Adrenal gland (tissue), 12 donors: ENCODE measurements around the gene BGN. TPM values are rescaled to one million over a fixed set of nuclear protein-coding genes. Genes with fewer than 3 reads are reported as not detected.

Experiments used
- DNase-seq, 7 donors: peaks; one replicate each; pipeline ENCODE4 v3.0.0-alpha.2; 2019 to 2020
- H3K27ac ChIP-seq, 5 donors: fragments of 200-600 bp; sonication (generic) in 4 of 5; 1 replicate in 3 of 5; 2 replicates in 2 of 5; pipeline versions ENCODE4 v1.5.1 to v1.8.0; 2016 to 2020; ENCODE audit warnings: mild to moderate bottlenecking in 1 of 5
- H3K27me3 ChIP-seq: fragments of 200-600 bp; 2 replicates; pipeline ENCODE4 v1.8.0; 2021
- H3K36me3 ChIP-seq, 2 donors: fragments of 200-600 bp; replicated peaks in 1 of 2; 1 replicate in 1 of 2; 2 replicates in 1 of 2; pipeline versions ENCODE4 v1.5.1 to v1.8.0; 2018 to 2022
- H3K4me1 ChIP-seq, 2 donors: fragments of 200-600 bp; replicated peaks in 1 of 2; 1 replicate in 1 of 2; 2 replicates in 1 of 2; pipeline versions ENCODE4 v1.5.1 to v1.8.0; 2018 to 2021
- H3K4me3 ChIP-seq, 4 donors: fragments of 200-600 bp; sonication (generic) in 3 of 4; one replicate each; pipeline ENCODE4 v1.5.1; 2016 to 2018
- H3K9me3 ChIP-seq, 3 donors: fragments of 200-600 bp; sonication (generic) in 1 of 3; replicated peaks in 1 of 3; 1 replicate in 2 of 3; 2 replicates in 1 of 3; pipeline versions ENCODE4 v1.5.1 to v1.8.0; 2016 to 2021
- POLR2A ChIP-seq, 2 donors: fragments of 450-650 bp; IDR thresholded peaks; one replicate each; pipeline ENCODE4 v1.6.1; 2017; ENCODE audit warnings: antibody characterized with exemption in 2 of 2, mild to moderate bottlenecking in 2 of 2, moderate library complexity in 1 of 2
- WGBS, 4 donors: extraction: QIAGEN DNeasy Blood & Tissue Kit in 2 of 4; methylation state at CpG; one replicate each; pipeline versions ENCODE4 v1.1.5 to v1.1.7; 2013 to 2017; 5-methylcytosine and 5-hydroxymethylcytosine counted together
- intact Hi-C, 2 donors: fragments of 100-400 bp; cut with DNase I; formaldehyde crosslinking; loops; one replicate each; pipeline versions ENCODE4 v1.14.1 to v1.15.0; 2022 to 2023
- polyA plus RNA-seq, 3 donors: library from polyadenylated mRNA; stranded (reverse); fragments of 200-250 nt in 2 of 3; fragments of 350-450 nt in 1 of 3; fragmentation: Illumina TruSeq in 1 of 3; extraction: RNeasy Lipid Tissue Mini Kit (QIAGEN cat#74804) in 1 of 3; gene quantifications; one replicate each; pipeline ENCODE4 v1.2.3, GENCODE V29; 2013 to 2014
- total RNA-seq, 9 donors: library from RNA; depleted of rRNA in 4 of 9; stranded (reverse); fragments of >200 nt in 4 of 9; fragments of 120-200 nt in 1 of 9; fragmentation: NEBNext Ultra II Directional in 1 of 9; extraction: Animal tissue kit (Norgen Biotek cat#: 25700) in 1 of 9; gene quantifications; one replicate each; pipeline versions ENCODE4 v1.1.0 to v1.2.4, GENCODE V29; 2013 to 2023
- TF ChIP-seq, protein P1 (sequence below), 6 experiments: fragments of 450-650 bp in 4 of 6; fragments of 200-600 bp in 2 of 6; sonication (generic) in 1 of 6; IDR thresholded peaks; 1 replicate in 5 of 6; 2 replicates in 1 of 6; pipeline versions ENCODE4 v1.5.1 to v1.8.0; 2016 to 2021; ENCODE audit warnings: antibody characterized with exemption in 6 of 6, mild to moderate bottlenecking in 2 of 6, moderate library complexity in 1 of 6
- donor health status: healthy with polysubstance abuse.
- donor health status: Bipolar disorder and iron deficiency.
- donor health status: DM: yes; HTN: yes; CAD: no.
- donor health status: DM: no; HTN: no; CAD: no.
- donor health status: DM: no; HTN: no; CAD: no.
- donor health status: DM: yes; HTN: yes; CAD: no.

BGN gene
- total and polyA plus RNA-seq, 12 donors, result 18.9 to 598 (median 247) TPM

DNA sequence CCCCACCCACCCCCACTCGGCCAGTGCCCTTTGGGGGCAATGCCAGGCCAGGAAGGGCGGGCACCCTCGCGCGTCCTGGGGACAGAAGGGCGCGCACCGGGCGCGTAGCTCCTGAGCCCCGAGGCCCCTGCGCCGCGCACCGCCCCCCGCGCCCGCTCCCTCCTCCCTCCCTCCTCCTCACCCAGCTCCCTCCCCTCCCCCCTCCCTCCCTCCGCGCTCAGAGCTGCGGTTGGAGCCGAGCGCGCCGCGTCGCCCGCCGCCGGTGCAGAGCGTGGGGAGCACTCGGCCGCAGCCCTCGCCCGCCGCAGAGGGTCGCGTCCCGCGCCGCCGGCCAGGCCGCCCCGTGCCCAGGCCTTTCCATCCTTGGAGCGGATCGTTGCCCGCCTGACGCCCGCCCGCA lies 22.6 kb downstream of the BGN start, which contains the start of gene ATP2B3:
Gene ATP2B3 (plus strand): TSS at position 220 of the 400 bp plus-strand sequence. CDS start 18,606 bp downstream, outside the sequence.
- WGBS, 4 donors, result 1 to 24% methylated on average over 14 to 39 of the region's 50 CpGs; no CpG with 5 or more reads in 2 of the 4 donors
- TF ChIP-seq, protein P1, sequence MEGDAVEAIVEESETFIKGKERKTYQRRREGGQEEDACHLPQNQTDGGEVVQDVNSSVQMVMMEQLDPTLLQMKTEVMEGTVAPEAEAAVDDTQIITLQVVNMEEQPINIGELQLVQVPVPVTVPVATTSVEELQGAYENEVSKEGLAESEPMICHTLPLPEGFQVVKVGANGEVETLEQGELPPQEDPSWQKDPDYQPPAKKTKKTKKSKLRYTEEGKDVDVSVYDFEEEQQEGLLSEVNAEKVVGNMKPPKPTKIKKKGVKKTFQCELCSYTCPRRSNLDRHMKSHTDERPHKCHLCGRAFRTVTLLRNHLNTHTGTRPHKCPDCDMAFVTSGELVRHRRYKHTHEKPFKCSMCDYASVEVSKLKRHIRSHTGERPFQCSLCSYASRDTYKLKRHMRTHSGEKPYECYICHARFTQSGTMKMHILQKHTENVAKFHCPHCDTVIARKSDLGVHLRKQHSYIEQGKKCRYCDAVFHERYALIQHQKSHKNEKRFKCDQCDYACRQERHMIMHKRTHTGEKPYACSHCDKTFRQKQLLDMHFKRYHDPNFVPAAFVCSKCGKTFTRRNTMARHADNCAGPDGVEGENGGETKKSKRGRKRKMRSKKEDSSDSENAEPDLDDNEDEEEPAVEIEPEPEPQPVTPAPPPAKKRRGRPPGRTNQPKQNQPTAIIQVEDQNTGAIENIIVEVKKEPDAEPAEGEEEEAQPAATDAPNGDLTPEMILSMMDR (IDR thresholded peaks at IDR 0.05), result no peak
- no peak within 1 kb of the TSS for H3K27ac ChIP-seq
- no peaks in the 10 kb centered on the region for H3K36me3 ChIP-seq
- intact Hi-C loops, result no loop called here
- no peaks in the 10 kb centered on the region for H3K9me3 ChIP-seq
- H3K4me3 ChIP-seq, result peak within 1 kb of the TSS in 1 of 4 donors; percentile 32
- no peaks in the 10 kb centered on the region for H3K4me1 ChIP-seq
- H3K27me3 ChIP-seq, result peaks cover 46% of the 10 kb centered on the region
- no peak for DNase-seq

DNA sequence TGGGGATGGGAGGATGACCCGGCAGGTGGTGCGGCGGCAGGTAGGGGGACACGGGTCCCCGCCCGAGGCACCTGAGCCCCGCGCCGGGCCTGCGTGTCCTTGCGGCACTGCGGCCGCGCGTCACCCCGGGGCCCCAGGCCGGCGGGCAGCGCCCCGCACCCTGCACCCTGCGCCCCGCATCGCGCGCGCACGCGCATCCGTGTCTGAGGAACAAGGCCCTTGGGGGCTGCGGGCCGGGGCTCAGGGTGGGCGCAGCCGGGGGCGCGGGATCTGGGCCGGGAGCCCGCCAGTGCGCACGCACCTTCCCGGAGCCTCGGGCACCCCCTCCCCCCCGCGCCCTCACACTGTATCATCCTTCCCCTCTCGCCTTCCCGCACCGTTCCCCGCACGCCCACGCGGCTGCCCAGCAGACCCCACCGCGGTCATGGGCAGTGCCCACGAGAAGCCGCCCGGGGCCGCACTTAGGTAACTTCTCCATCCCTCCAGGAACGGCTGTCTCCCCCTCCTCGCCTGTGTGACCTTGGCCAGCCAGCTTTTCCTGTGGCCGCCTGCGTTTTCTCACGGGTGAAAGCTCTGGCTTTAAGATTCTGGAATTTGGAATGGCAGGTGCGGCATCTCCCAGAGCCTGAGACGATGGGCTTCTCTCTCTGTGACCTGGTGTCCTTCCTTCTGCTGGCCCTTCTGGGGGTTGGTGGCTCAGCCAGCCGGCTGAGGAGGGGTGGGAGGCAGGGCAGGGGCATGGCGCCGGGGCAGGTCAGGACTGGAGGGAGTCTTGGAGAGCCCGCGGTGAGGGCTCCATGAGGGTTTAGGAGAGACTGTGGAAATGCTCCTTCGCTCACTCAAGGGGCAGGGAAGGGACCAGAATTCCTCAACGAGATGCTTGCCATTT lies 23.4 kb downstream of the BGN start:
- peak overlapping the region in 1 of 4 donors; percentile 32 for H3K4me3 ChIP-seq
- TF ChIP-seq POLR2A (IDR thresholded peaks at IDR 0.05), result no peak
- TF ChIP-seq, protein P1 (IDR thresholded peaks at IDR 0.05), result no peak

DNA sequence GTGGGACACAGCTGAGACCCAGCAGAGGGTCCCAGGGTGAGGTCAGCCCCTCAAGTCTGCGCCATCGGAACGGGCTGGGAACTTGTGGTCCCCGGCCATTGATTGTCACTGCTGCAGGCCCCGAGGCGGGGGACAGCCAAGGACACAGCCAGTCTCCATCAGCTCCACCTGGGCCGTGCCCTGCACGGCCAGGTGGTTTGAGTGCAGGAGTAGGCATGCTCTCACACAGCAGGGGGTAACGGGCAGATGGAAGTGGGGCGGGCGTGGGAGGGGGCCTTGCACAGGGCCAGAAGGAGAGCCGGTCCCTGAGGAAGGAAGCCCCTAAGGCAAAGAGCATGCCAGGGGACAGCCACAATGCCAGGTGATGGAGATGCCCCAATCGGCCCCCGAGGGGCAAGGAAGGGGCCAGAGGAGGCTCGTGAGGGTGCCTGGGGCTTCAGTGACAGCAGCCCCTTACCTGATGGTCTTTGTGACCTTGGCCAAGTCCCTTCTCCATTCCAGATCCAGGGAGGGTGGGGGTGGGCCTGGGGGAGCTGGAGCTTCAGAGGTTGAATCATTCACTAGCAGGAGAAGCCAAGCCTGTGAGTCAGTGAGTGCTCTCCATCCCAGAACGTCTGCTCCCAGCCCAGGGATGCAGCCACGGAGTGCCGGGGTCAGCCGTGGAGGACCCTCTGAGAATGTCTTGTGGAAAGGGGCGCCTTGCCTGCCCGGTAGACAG lies 24.9 kb downstream of the BGN start:
- Histone ChIP-seq H3K4me1 (no peaks in the 10 kb centered on the region), H3K9me3 (no peaks in the 10 kb centered on the region), H3K36me3 (no peaks in the 10 kb centered on the region), H3K4me3 (no peak overlapping the region), H3K27me3 (peaks cover 47% of the 10 kb centered on the region), H3K27ac (peak overlapping the region in 1 of 5 donors; percentile 40)
- no peak for TF ChIP-seq POLR2A (IDR thresholded peaks at IDR 0.05)
- TF ChIP-seq, protein P1 (IDR thresholded peaks at IDR 0.05), result no peak
- DNase-seq, result no peak
- WGBS, 4 donors, result 25 to 62% (median 57%) methylated on average over 6 to 21 of the region's 21 CpGs; no CpG with 5 or more reads in 1 of the 4 donors
- intact Hi-C loops, result no loop called here

More for the DNA sequence above, 23.4 kb downstream of the BGN start:
- H3K27ac ChIP-seq, result no peak overlapping the region
- intact Hi-C loops, result no loop called here
- H3K27me3 ChIP-seq, result peaks cover 47% of the 10 kb centered on the region
- no peaks in the 10 kb centered on the region for H3K9me3 ChIP-seq
- no peaks in the 10 kb centered on the region for H3K36me3 ChIP-seq
- no peaks in the 10 kb centered on the region for H3K4me1 ChIP-seq
- DNase-seq, result no peak
- WGBS, 4 donors, result 4 to 57% (median 20%) methylated on average over 4 to 63 of the region's 70 CpGs

DNA sequence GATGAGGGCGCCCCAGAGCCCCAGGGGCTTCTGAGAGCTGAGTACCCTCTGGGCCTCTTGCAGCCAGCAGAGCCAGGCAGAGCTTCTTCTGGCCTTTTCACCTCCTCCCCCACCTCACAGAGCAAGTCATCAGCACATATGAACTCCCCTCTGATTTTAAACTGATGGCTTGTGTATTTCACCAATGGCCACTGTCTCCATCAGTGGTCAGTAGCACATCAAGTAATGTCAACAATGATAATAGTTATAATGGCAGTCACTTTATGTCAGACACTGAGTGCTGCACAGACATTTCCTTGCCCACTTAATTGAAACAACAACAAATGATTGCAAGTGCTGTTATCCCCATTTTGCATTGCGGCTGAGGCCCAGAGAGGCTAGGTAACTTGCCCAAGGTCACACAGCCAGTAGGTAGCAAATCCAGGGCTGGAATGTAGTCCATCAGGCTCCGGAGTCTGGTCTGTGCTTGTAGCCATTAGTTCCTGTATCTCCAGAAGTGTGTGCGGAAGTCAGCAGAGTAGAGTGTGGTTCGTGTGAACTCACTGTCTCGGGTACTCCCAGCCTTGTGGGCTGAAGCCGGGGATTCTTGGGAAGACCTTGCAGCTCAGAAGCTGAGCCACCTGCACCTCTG lies 25.6 kb downstream of the BGN start:
- intact Hi-C loops, result no loop called here
- no peak for TF ChIP-seq POLR2A (IDR thresholded peaks at IDR 0.05)
- TF ChIP-seq, protein P1 (IDR thresholded peaks at IDR 0.05), result no peak
- peak overlapping the region in 1 of 5 donors; percentile 40 for H3K27ac ChIP-seq

More for the DNA sequence above, 25.6 kb downstream of the BGN start:
- no peaks in the 10 kb centered on the region for H3K9me3 ChIP-seq
- no peak overlapping the region for H3K4me3 ChIP-seq
- DNase-seq, result no peak
- H3K36me3 ChIP-seq, result no peaks in the 10 kb centered on the region
- peaks cover 50% of the 10 kb centered on the region for H3K27me3 ChIP-seq
- H3K4me1 ChIP-seq, result no peaks in the 10 kb centered on the region
- 50 to 70% (median 68%) methylated on average over 2 to 7 of the region's 7 CpGs for WGBS, 4 donors
